ENCODE data around the gene GNA14. TPM values are rescaled to one million over a fixed set of nuclear protein-coding genes. Genes with fewer than 3 reads are reported as not detected.
"Not testable (repeated sequence)": the region's sequence is repeated elsewhere in the genome, so short reads cannot be mapped to it uniquely, and the experiment has no call there.

GNA14 gene
- total RNA-seq, 1 donor from 2014 or later, result 1.6 TPM

DNA sequence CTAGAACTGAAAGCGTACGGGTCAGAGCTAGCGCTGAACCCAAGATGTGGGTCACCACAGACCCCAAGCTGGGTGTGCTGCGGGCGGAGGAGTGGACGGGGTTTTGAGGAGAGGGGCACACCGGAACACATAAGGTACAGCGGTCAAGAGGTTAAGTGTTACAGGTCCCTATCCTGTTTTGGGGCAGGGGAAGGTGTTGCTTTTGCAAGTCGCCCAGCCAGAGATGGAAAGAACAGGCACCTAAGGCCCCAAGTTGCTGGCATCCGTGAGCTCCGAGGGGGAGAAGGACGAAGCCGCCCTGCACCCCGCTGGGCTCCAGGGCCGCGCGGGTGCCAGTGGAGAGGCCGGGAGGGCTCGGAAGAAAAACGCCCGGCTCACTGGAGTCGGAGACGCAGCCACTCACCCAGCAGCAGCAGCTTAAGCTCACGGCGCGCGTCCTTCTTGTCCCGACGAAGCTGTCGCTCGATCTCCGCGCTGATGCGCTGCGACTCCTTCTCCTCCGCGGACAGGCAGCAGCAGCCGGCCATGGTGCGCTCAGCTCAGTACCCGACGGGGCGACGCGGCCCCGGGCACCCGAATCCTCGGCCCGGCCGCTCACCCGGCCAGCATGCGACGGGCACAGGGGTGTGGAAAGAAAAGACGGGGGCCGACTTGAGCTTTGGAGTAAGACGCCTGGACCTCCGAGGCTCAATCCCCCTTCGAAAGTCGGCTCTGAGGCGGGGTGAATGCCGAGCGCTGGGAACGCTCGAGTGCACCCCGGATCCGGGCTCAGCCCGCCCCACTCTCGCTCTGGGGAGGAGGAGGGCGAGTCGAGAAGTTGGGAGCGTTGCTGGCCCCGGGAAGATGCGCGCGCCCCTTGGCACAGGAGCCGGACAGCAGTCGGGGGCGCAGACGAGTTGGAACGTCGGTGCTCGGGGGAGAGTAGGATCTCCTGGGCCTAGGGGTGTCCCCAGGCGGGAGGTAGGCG, 572 bp downstream of the GNA14 start:
- DNase-seq (ENCODE audit: low spot score in 2 of 2), result peak in 1 of 2 donors; percentile 38
- no peak for FAIRE-seq

GRCh38 chr9:77643871-77644270, 4.3 kb downstream of the GNA14 start:
- no peak for DNase-seq (ENCODE audit: low spot score in 2 of 2)
- no peak for FAIRE-seq

GRCh38 chr9:77640741-77641580, 7.2 kb downstream of the GNA14 start:
- FAIRE-seq (no peak), DNase-seq (ENCODE audit: low spot score in 2 of 2) (no peak)

GRCh38 chr9:77632652-77633051, 15.5 kb downstream of the GNA14 start:
- FAIRE-seq (no peak), DNase-seq (ENCODE audit: low spot score in 2 of 2) (no peak)

GRCh38 chr9:77628864-77629263, 19.3 kb downstream of the GNA14 start:
- FAIRE-seq; DNase-seq (ENCODE audit: low spot score in 2 of 2): not testable (repeated sequence)

GRCh38 chr9:77616191-77616590, 31.9 kb downstream of the GNA14 start:
- no peak for FAIRE-seq
- no peak for DNase-seq (ENCODE audit: low spot score in 2 of 2)

DNA sequence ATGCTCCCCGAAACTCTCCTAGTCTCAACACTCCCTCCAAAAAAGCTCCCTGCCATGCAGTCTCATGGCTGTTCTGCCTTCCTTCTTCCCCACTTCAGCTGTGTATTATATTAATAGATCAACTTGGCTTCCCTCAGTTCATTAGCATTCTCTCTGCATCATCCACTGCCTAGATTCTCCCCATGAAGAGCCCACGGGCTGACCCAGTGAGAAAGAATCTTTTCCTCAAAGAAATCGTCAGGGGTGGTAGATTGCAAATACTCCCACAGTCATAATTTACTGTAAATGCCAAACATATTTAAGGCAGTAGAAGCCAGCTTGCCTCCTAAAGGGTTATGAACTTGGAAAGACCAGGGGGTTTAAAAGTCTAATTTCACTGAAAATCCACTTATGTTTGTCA, 33.5 kb downstream of the GNA14 start:
- FAIRE-seq (no peak), DNase-seq (ENCODE audit: low spot score in 2 of 2) (no peak)

DNA sequence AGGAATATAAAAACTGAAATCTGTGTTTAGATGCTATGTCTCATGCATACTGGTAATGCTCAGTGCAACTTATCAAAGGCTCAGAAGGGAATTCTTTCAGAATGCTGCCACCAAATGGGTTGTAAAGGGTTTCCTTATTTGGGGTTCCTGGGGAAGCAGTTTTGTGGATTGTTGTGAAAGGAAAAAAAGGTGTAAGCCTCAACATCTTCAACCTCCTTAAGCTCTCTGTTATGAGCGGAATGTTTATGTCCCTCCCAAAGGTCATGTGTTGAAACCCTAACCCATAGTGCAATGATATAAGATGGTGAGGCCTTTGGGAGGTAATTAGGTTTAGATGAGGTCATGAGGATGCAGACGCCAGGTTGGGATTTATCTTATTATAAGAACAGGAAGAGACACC, 41.6 kb downstream of the GNA14 start:
- FAIRE-seq, result no peak

DNA sequence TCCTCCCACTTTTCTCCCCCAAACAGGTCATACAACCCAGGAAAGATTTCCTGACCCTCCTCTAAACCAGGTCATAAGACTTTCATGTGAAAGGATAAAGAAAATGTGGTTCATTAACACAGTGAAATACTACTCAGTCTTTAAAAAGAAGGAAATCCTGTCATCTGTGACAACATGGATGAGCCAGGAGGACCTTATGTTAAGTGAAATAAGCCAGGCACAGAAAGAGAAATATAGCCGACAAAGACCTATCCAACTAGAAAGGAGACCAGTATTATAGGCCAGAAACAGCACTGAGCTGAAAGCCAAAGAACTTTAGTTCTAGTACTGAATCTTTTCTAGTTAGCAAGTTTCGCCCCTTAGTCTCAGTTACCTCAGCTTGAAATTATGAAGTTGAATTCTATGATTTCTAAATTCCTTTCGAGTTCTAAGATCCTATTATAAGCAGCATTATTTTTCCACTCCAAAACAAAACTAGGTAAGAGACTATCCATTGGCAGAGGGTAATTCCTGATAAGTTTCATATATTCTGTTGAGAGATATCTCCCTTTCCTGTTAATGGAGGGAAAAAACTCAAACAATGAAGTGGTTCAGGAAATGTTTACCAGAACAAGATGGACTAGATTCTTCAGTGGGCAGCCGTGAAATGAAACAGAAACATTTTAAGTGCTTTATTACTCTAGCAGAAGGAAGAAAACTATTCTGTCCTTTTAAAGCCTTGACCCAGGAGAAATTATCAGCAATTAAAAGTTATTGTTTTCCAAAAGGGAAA, 42.5 kb downstream of the GNA14 start:
- no peak for FAIRE-seq
- no peak for DNase-seq (ENCODE audit: low spot score in 2 of 2)

More for the DNA sequence above, 41.6 kb downstream of the GNA14 start:
- DNase-seq (ENCODE audit: low spot score in 2 of 2), result no peak

- no peak for DNase-seq (ENCODE audit: low spot score in 2 of 2)
- FAIRE-seq, result no peak
Observed at GRCh38 chr9:77604316-77604715, 43.8 kb downstream of the GNA14 start.

DNA sequence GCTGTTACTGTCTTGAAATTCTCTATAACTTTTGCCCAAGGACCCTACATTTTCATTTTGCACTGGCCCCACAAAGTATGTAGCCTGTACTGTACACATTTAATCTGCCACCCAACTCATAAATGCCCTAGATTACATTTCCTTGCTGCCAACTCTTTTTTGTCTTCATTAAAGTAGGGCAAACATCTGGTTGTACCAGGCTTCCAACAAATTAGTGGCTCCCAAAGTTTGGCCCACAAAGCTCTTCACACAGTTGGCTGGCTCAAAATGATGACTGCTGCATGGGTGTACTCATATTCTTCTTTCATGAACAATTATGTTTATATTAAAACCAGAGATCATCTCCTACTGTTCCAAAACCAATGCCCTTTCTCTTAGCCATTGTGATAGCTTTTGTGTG, 45.3 kb downstream of the GNA14 start:
- FAIRE-seq (no peak), DNase-seq (ENCODE audit: low spot score in 2 of 2) (no peak)

- FAIRE-seq (no peak), DNase-seq (ENCODE audit: low spot score in 2 of 2) (no peak)
Observed at GRCh38 chr9:77601476-77602099, 46.5 kb downstream of the GNA14 start.

- FAIRE-seq (no peak), DNase-seq (ENCODE audit: low spot score in 2 of 2) (no peak)
Observed at GRCh38 chr9:77600810-77601209, 47.3 kb downstream of the GNA14 start.

GRCh38 chr9:77599492-77599891, 48.6 kb downstream of the GNA14 start:
- DNase-seq (ENCODE audit: low spot score in 2 of 2) (no peak), FAIRE-seq (no peak)

- FAIRE-seq (no peak), DNase-seq (ENCODE audit: low spot score in 2 of 2) (no peak)
Observed at GRCh38 chr9:77598991-77599390, 49.1 kb downstream of the GNA14 start.

- DNase-seq (ENCODE audit: low spot score in 2 of 2), result no peak
- FAIRE-seq, result no peak
Observed at GRCh38 chr9:77598524-77598923, 49.6 kb downstream of the GNA14 start.

DNA sequence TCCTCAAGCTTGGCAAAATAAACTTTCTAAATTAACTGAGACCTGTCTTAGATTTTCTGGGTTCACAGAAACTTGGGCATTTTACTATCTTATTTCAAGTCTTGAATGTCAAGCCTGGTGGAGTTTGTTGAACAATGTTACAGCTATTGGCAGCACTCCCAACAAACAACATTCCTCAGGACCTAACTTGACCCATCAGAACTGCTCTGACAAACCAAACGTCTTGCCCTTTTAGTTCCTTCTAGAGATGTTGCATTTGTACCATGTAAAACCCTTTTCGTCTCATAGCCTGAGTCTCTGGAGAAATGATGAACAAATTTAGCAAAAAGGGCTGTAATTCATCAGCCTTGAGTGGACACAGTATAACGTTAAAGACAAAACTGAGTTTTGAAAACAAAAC, 51.1 kb downstream of the GNA14 start:
- FAIRE-seq, result no peak

GRCh38 chr9:77595426-77596095, 52.6 kb downstream of the GNA14 start:
- FAIRE-seq (no peak), DNase-seq (ENCODE audit: low spot score in 2 of 2) (no peak)

More for the DNA sequence above, 51.1 kb downstream of the GNA14 start:
- DNase-seq (ENCODE audit: low spot score in 2 of 2), result no peak

DNA sequence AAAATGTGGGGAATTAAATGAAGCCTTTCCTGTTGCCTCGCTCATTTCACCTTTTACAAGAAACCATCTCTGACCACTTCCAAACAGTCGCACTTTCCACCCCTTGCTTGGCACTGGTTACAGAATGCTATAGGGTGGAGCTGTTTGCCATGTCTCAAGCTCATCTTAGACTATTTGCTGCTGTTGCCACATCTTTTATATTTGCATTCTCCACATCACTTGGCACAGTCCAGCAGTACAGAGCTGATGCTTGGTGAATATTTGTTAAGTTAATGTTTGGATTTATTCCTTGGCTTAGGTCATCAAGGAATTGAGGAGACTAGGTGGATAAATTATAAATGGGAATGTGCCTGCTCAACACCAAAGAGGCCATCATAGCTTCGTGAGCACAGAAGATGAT, 53.2 kb downstream of the GNA14 start:
- FAIRE-seq (no peak), DNase-seq (ENCODE audit: low spot score in 2 of 2) (no peak)

- no peak for DNase-seq (ENCODE audit: low spot score in 2 of 2)
- no peak for FAIRE-seq
Observed at GRCh38 chr9:77593528-77593927, 54.6 kb downstream of the GNA14 start.
